ENCODE data around the gene LYRM4. TPM values are rescaled to one million over a fixed set of nuclear protein-coding genes. Genes with fewer than 3 reads are reported as not detected.

LYRM4 gene
- total and polyA plus RNA-seq, 9 of the 15 experiments (the other 6 are each of a cell fraction or from before 2014, with no cell fraction given) = 24.2 to 69.4 (median 41.8) TPM

GRCh38 chr6:5290097-5290496 is 29.3 kb upstream of the LYRM4 start (continued):
- no peak for TF ChIP-seq ZNF174 (CRISPR knock-in tag; IDR thresholded peaks at IDR 0.05)
- TF ChIP-seq ZNF133 (CRISPR knock-in tag; IDR thresholded peaks at IDR 0.05) = no peak
- no peak for TF ChIP-seq MTA1 (IDR thresholded peaks at IDR 0.05; ENCODE audit: borderline replicate concordance)

DNA sequence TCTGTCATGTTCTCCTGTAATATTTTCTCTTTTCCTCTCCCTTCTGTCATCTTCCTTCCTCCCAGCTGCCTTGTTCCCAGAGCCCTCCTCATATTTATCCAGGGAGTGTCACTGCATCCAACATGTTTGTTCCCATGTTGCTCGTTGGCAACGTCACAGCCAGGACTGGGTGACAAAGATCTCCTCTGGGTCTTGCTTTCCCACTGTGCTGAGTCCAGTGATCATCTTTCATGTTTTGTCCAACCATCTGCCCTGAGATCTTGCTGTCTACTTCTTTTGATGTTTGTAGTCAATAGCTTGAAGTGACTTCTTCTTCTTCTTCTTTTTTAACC is 27.2 kb upstream of the LYRM4 start:
- Histone ChIP-seq H3K27ac (ENCODE audit: extremely low read depth, low read depth, low read length) (no peak overlapping the region), H3K9me1 (ENCODE audit: control insufficient read depth, insufficient read depth, low read length) (no peaks in the 10 kb centered on the region), H4K20me1 (replicated peaks; ENCODE audit: control insufficient read depth, insufficient read depth, low read length) (0 out of 2 replicates have a peak, but pooled peaks cover 3% of the 10 kb centered on the region), H3K36me3 (ENCODE audit: control insufficient read depth, insufficient read depth, low read length) (no peaks in the 10 kb centered on the region; the same call in 2 of the 3 replicates), H2AFZ (ENCODE audit: low read depth, low read length) (no peak overlapping the region), H3K4me3 (no peak overlapping the region), H3K27me3 (ENCODE audit: control insufficient read depth in 2 of 2, insufficient read depth in 2 of 2, low read length in 2 of 2) (no peaks in the 10 kb centered on the region), H3K79me2 (ENCODE audit: control insufficient read depth, insufficient read depth, low read length) (peaks cover 8% of the 10 kb centered on the region; the same call in 1 of the 3 replicates), H3K9ac (ENCODE audit: insufficient read depth in 1 of 2, low read depth in 2 of 2, low read length in 2 of 2) (no peak overlapping the region), H3K4me2 (ENCODE audit: insufficient read depth, low read length) (no peak overlapping the region), H3K4me1 (replicated peaks in 1 of 2; ENCODE audit: control insufficient read depth in 2 of 2, insufficient read depth in 2 of 2, low read length in 2 of 2) (peaks cover 10 to 16% of the 10 kb centered on the region in 2 experiments; a peak in 3 of 5 replicates), H3K9me3 (replicated peaks; ENCODE audit: control insufficient read depth, insufficient read depth, low read depth, low read length) (no peaks in the 10 kb centered on the region)
- WGBS (ENCODE audit: insufficient coverage, low coverage, missing lambda C conversion rate) = 77% methylated on average over 2 of the region's 2 CpGs
- ATAC-seq (no peak), DNase-seq (ENCODE audit: extremely low read depth in 1 of 4, low spot score in 3 of 4) (no peak), FAIRE-seq (no peak)
- TF ChIP-seq PATZ1 (CRISPR knock-in tag; IDR thresholded peaks at IDR 0.05; ENCODE audit: borderline replicate concordance) (no peak), FOSL1 (tag; conservative IDR thresholded peaks at IDR 0.05) (peak; percentile 68; the same call in 1 of the 2 replicates), SMARCA4 (IDR thresholded peaks at IDR 0.05) (0 out of 2 replicates have a peak, but pooled peaks have one; percentile 8)
- POLR2A ChIA-PET = interaction anchor here (0.8 to 1.6 kb wide), 3 partner anchors 11 to 18 kb away, joined by 3 to 5 read pairs (median 3); no protein-coding TSS in a partner anchor
- intact Hi-C loops (cut with micrococcal nuclease) (no loop called here), in situ Hi-C loops (cut with MboI) (no loop called here)
- CTCF ChIA-PET (ENCODE audit: low intra/inter-chr PET ratio) = no interaction called here
- no TSS peak for BruUV-seq (replicated peaks)

Data from K562 (cell line).